GM12892 (cell line): ENCODE measurements around the gene PARP4.

Experiments used
- POLR2A ChIP-seq: IDR thresholded peaks from 2 replicates; pipeline ENCODE4 v1.6.1; 2011; ENCODE audit warnings: low read depth, low read length, control low read depth
- POLR2AphosphoS5 ChIP-seq: IDR thresholded peaks from 2 replicates; pipeline ENCODE4 v1.6.1; 2011; ENCODE audit warnings: low read depth, low read length, control low read depth

DNA sequence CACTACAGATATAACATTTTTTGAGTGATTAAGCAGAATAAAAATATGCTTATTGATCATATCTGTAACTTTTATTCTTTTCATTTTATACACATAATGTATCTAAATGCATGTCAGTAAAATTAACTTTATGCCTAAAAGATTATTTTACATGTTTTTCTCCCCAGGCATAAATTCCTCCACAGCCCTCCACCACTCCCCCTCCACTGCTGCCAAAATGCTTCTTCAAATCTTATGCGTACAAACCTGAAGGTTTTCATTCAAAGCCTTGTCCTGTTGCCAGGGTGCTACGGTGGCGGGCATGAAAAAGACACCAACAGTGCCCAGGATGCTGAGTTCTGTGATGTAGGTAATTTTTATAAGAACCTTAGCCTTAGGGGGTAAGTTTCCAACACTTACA is 52.9 kb downstream of the PARP4 start:
- TF ChIP-seq POLR2AphosphoS5: no peak
- no peak for TF ChIP-seq POLR2A
